Subcutaneous abdominal adipose tissue (tissue), 5 donors: ENCODE data around the gene NTRK2.
A peak's percentile ranks its signal among the peaks of the same experiment; 100 is the strongest.

Experiments used
- H3K27ac ChIP-seq: one replicate; pipeline ENCODE4 v1.7.0; 2013; ENCODE audit warnings: low read depth, mild to moderate bottlenecking, inconsistent platforms, low read length, moderate library complexity
- H3K27me3 ChIP-seq, 5 donors: one replicate each; pipeline ENCODE4 v1.7.0; 2013; ENCODE audit warnings: low read length in 5 of 5, inconsistent platforms in 1 of 5; ENCODE audit not compliant: control insufficient read depth in 5 of 5, insufficient read depth in 4 of 5
- H3K36me3 ChIP-seq, 5 donors: one replicate each; pipeline ENCODE4 v1.7.0; 2013; ENCODE audit warnings: low read length in 5 of 5; ENCODE audit not compliant: control insufficient read depth in 5 of 5, insufficient read depth in 5 of 5
- H3K4me1 ChIP-seq, 5 donors: one replicate each; pipeline ENCODE4 v1.7.0; 2013; ENCODE audit warnings: low read length in 5 of 5, mild to moderate bottlenecking in 3 of 5, moderate library complexity in 1 of 5; ENCODE audit not compliant: control insufficient read depth in 5 of 5, insufficient read depth in 5 of 5
- H3K4me3 ChIP-seq, 5 donors: one replicate each; pipeline ENCODE4 v1.7.0; 2013; ENCODE audit warnings: low read length in 5 of 5, low read depth in 1 of 5
- H3K9ac ChIP-seq, 5 donors: one replicate each; pipeline ENCODE4 v1.7.0; 2013; ENCODE audit warnings: low read length in 5 of 5, mild to moderate bottlenecking in 4 of 5, moderate library complexity in 3 of 5
- H3K9me3 ChIP-seq, 5 donors: one replicate each; pipeline ENCODE4 v1.7.0; 2013; ENCODE audit warnings: low read length in 5 of 5; ENCODE audit not compliant: control insufficient read depth in 5 of 5
- donor health status: healthy.
- donor health status: healthy.
- donor health status: healthy.
- donor health status: healthy.
- donor health status: healthy.

Gene NTRK2

GRCh38 chr9:84750152-84750865, 80.8 kb downstream of the NTRK2 start:
- peak overlapping the region; percentile 38 for H3K27ac ChIP-seq
- peaks cover 4 to 41% (median 25%) of the 10 kb centered on the region in 5 donors for H3K4me1 ChIP-seq
- H3K9ac ChIP-seq, result no peak overlapping the region
- no peaks in the 10 kb centered on the region for H3K27me3 ChIP-seq
- H3K4me3 ChIP-seq, result no peak overlapping the region
- H3K36me3 ChIP-seq, result peaks cover 3 to 14% (median 10%) of the 10 kb centered on the region in 5 donors
- H3K9me3 ChIP-seq, result no peaks in the 10 kb centered on the region

GRCh38 chr9:84751921-84752320, 82.4 kb downstream of the NTRK2 start:
- Histone ChIP-seq H3K9me3 (no peaks in the 10 kb centered on the region), H3K36me3 (peaks cover 0 to 9% (median 7%) of the 10 kb centered on the region in 5 donors), H3K27me3 (no peaks in the 10 kb centered on the region), H3K4me3 (no peak overlapping the region), H3K4me1 (peaks cover 4 to 54% (median 41%) of the 10 kb centered on the region in 5 donors), H3K27ac (no peak overlapping the region), H3K9ac (no peak overlapping the region)

GRCh38 chr9:84754461-84754860, 84.9 kb downstream of the NTRK2 start:
- Histone ChIP-seq H3K4me3 (no peak overlapping the region), H3K27me3 (no peaks in the 10 kb centered on the region), H3K9ac (no peak overlapping the region), H3K36me3 (peaks cover 0 to 4% (median 2%) of the 10 kb centered on the region in 5 donors), H3K27ac (peak overlapping the region; percentile 78), H3K9me3 (no peaks in the 10 kb centered on the region), H3K4me1 (peaks cover 4 to 54% (median 46%) of the 10 kb centered on the region in 5 donors)

GRCh38 chr9:84754881-84755280, 85.4 kb downstream of the NTRK2 start:
- Histone ChIP-seq H3K9me3 (no peaks in the 10 kb centered on the region), H3K4me1 (peaks cover 4 to 52% (median 46%) of the 10 kb centered on the region in 5 donors), H3K4me3 (no peak overlapping the region), H3K36me3 (peaks cover 0 to 4% (median 2%) of the 10 kb centered on the region in 5 donors), H3K27ac (peak overlapping the region; percentile 78), H3K27me3 (no peaks in the 10 kb centered on the region), H3K9ac (no peak overlapping the region)

GRCh38 chr9:84755380-84755779, 85.9 kb downstream of the NTRK2 start:
- H3K27ac ChIP-seq, result peak overlapping the region; percentile 78
- H3K9me3 ChIP-seq, result no peaks in the 10 kb centered on the region
- H3K9ac ChIP-seq, result no peak overlapping the region
- H3K27me3 ChIP-seq, result no peaks in the 10 kb centered on the region
- H3K4me3 ChIP-seq, result no peak overlapping the region
- H3K4me1 ChIP-seq, result peaks cover 4 to 47% (median 45%) of the 10 kb centered on the region in 5 donors
- H3K36me3 ChIP-seq, result peaks cover 0 to 4% (median 2%) of the 10 kb centered on the region in 5 donors

- Histone ChIP-seq H3K27me3 (no peaks in the 10 kb centered on the region), H3K27ac (peak overlapping the region; percentile 78), H3K4me3 (no peak overlapping the region), H3K9ac (no peak overlapping the region), H3K4me1 (peaks cover 4 to 40% (median 39%) of the 10 kb centered on the region in 5 donors), H3K9me3 (no peaks in the 10 kb centered on the region), H3K36me3 (peaks cover 0 to 4% (median 2%) of the 10 kb centered on the region in 5 donors)
Measured at GRCh38 chr9:84756171-84756570, 86.6 kb downstream of the NTRK2 start.

- Histone ChIP-seq H3K4me3 (no peak overlapping the region), H3K36me3 (peaks cover under 1 to 8% (median 2%) of the 10 kb centered on the region in 5 donors), H3K4me1 (peaks cover 4 to 40% (median 39%) of the 10 kb centered on the region in 5 donors), H3K9ac (no peak overlapping the region), H3K27me3 (no peaks in the 10 kb centered on the region), H3K9me3 (no peaks in the 10 kb centered on the region), H3K27ac (peak overlapping the region; percentile 78)
Measured at GRCh38 chr9:84756731-84757130, 87.2 kb downstream of the NTRK2 start.

- H3K27me3 ChIP-seq, result no peaks in the 10 kb centered on the region
- peaks cover 4 to 36% (median 30%) of the 10 kb centered on the region in 5 donors for H3K4me1 ChIP-seq
- H3K27ac ChIP-seq, result peak overlapping the region; percentile 15
- H3K4me3 ChIP-seq, result no peak overlapping the region
- peaks cover 0 to 13% (median 5%) of the 10 kb centered on the region in 5 donors for H3K36me3 ChIP-seq
- H3K9ac ChIP-seq, result no peak overlapping the region
- no peaks in the 10 kb centered on the region for H3K9me3 ChIP-seq
Measured at GRCh38 chr9:84758817-84759216, 89.3 kb downstream of the NTRK2 start.

- no peak overlapping the region for H3K9ac ChIP-seq
- H3K4me3 ChIP-seq, result no peak overlapping the region
- no peaks in the 10 kb centered on the region for H3K9me3 ChIP-seq
- no peaks in the 10 kb centered on the region for H3K27me3 ChIP-seq
- H3K27ac ChIP-seq, result peak overlapping the region; percentile 15
- peaks cover 0 to 15% (median 5%) of the 10 kb centered on the region in 5 donors for H3K36me3 ChIP-seq
- H3K4me1 ChIP-seq, result peaks cover 4 to 31% (median 27%) of the 10 kb centered on the region in 5 donors
Measured at GRCh38 chr9:84759300-84759750, 89.8 kb downstream of the NTRK2 start.

- H3K27ac ChIP-seq, result peak overlapping the region; percentile 24
- peaks cover 0 to 20% (median 5%) of the 10 kb centered on the region in 5 donors for H3K36me3 ChIP-seq
- H3K4me3 ChIP-seq, result no peak overlapping the region
- H3K27me3 ChIP-seq, result no peaks in the 10 kb centered on the region
- H3K4me1 ChIP-seq, result peaks cover under 1 to 26% (median 22%) of the 10 kb centered on the region in 5 donors
- H3K9ac ChIP-seq, result no peak overlapping the region
- H3K9me3 ChIP-seq, result no peaks in the 10 kb centered on the region
Measured at GRCh38 chr9:84759804-84760203, 90.3 kb downstream of the NTRK2 start.
